ENCODE measurements around the gene EP400. TPM values are rescaled to one million over a fixed set of nuclear protein-coding genes. Genes with fewer than 3 reads are reported as not detected.

EP400 gene
- total RNA-seq, 1 experiment from 2014 or later = 6.0 TPM

DNA sequence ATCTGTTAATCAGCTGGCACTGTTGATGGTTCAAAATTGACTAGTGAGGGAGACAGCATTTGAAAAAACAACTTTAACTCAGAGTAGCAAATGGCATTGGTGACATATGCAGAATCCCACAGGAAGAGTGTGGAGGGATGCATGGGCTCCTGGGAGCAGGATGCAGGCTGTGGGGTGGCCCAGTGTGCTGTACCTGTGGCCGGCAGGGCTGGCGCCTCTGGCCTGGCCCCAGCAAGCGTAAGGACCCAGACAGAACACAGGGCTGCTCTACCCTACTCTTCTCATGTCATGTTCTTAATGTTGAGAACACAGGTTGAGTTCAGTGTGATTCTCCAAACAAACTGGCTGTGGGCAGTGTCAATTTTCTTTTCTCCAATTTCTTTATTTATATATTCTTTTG lies 160.9 kb downstream of the EP400 start:
- H3K4me3 ChIP-seq = no peak overlapping the region
- peaks cover 77% of the 10 kb centered on the region for H3K36me3 ChIP-seq
- H3K9me3 ChIP-seq = no peaks in the 10 kb centered on the region
- no peak for DNase-seq
- no peaks in the 10 kb centered on the region for H3K27me3 ChIP-seq

DNA sequence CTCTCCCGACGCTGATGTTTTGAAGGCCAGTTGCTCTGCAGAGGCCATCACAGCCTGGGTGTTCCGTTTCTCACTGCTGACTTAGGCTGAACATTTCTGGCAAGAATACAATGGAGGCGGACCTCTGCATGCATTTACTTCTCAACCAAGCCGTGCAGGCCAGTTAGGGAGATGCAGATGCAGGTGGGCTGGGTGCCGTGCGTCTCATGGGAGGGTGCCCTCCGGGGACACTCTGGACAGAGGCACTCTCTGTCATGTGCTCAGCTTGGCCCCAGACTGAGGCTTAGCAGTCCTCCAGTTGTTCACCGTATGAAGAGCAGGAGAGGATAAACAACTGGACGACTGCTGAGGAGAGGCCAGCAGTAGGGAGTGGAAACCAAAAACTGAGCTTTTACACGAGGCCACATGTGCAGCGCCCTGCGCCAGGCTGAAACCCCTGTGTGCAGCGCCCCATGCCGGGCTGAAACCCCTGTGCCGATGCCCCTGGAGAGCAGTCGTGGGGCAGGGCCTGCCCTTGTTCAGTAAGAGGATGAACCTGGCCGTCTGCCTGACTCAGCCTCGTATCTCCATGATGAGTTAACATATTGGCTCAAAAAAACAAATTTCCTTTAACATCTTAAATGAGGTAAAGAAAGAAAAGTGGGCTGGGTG lies 162.0 kb downstream of the EP400 start:
- H3K9me3 ChIP-seq = no peaks in the 10 kb centered on the region
- DNase-seq = no peak
- H3K36me3 ChIP-seq = peaks cover 77% of the 10 kb centered on the region
- no peak overlapping the region for H3K4me3 ChIP-seq
- H3K27me3 ChIP-seq = no peaks in the 10 kb centered on the region

DNA sequence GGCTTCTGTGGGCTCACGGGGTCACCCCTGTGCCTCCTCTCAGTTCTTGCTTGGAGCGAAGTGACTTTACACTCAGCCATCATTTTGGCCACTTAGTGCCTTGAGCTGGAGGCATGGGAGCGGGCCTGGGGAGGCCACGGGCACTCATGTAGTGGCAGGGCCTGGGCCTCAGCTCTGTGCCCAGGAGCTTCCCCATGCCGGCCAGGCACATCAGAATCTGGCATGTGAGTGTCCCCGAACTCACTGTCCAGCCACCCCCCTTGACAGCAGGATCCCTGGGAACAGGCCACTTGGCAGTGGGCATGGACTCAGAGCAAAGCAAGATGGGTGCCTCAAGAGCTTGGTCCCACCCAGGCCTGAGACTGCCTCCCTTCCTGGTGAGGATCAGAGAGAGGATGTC lies 164.9 kb downstream of the EP400 start:
- no peak for DNase-seq
- Histone ChIP-seq H3K4me3 (no peak overlapping the region), H3K9me3 (no peaks in the 10 kb centered on the region), H3K27me3 (no peaks in the 10 kb centered on the region), H3K36me3 (peaks cover 82% of the 10 kb centered on the region)

DNA sequence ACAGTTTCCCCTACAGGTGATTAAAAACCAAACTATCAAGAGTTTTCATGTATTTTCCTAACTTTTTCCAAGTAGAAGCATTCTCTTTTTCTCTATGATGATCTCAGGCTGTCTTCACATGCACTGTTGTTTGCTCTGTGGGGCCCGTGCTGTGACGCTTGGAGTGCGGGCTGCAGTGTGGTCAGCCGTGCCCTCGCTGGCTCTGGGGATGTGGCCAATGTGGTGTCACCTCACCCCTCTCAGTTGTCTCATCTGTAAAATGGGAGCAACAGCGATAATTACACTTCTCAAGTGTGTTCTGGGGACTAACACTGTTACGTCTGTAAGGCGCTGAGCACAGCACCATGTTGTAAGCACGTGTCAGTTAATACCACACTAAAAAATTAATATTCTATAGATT lies 165.8 kb downstream of the EP400 start:
- H3K4me3 ChIP-seq = no peak overlapping the region
- no peaks in the 10 kb centered on the region for H3K27me3 ChIP-seq
- H3K36me3 ChIP-seq = peaks cover 84% of the 10 kb centered on the region
- H3K9me3 ChIP-seq = no peaks in the 10 kb centered on the region
- no peak for DNase-seq

DNA sequence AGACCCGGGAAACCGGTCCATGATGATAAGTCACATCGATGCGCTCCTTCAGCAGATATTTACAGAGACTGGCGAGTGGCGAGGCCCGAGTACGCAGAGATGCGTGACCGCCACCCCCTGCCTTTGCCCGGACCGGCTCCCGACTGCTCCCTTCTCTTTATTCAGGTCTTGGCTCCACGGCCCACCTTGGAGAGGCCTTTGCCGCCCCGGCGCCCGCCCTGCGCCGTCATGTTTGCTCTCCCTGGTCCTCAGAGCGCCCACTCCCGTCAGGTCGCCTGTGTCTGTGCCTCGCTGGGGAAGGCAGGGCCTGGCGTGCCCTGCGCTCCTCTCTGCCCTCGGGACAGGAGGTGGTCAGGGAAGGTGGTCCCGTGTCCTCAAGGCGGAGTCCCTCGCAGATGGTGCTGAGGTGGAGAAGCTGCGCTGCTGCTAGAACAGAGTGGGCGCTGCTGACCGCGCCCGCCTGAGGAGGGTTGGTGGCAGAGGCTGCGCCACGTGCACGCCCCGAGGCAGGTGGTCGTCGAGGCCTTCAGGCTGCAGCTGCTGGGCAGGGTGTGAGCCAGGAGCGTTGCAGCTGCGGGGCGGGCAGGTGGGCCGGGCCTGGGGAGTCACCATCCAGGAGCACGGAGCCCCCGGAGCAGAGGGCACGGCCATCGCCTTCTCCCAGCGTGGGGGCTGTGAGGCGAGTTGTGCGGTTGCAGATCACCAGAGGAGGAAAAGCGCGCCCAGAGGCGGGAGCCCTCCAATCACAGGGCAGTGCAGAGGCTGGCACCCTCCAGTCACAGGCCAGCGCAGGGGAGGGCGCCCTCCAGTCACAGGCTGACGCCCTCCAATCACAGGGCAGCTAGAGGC lies 167.2 kb downstream of the EP400 start:
- Histone ChIP-seq H3K9me3 (no peaks in the 10 kb centered on the region), H3K4me3 (no peak overlapping the region), H3K36me3 (peaks cover 82% of the 10 kb centered on the region), H3K27me3 (no peaks in the 10 kb centered on the region)
- no peak for DNase-seq

DNA sequence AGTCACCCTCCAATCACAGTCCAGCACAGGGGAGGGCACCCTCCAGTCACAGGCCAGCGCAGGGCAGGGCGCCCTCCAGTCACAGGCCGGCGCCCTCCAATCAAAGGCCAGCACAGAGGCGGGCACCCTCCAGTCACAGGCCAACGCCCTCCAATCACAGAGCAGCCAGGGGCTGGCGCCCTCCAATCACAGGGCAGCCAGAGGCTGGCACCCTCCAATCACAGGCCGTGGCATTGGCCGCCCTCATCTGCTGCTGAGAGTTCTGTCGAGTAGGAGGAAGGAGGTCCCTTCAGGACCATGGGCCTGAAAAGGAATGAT lies 167.8 kb downstream of the EP400 start:
- Histone ChIP-seq H3K4me3 (no peak overlapping the region), H3K36me3 (peaks cover 85% of the 10 kb centered on the region), H3K9me3 (no peaks in the 10 kb centered on the region), H3K27me3 (no peaks in the 10 kb centered on the region)
- DNase-seq = no peak

DNA sequence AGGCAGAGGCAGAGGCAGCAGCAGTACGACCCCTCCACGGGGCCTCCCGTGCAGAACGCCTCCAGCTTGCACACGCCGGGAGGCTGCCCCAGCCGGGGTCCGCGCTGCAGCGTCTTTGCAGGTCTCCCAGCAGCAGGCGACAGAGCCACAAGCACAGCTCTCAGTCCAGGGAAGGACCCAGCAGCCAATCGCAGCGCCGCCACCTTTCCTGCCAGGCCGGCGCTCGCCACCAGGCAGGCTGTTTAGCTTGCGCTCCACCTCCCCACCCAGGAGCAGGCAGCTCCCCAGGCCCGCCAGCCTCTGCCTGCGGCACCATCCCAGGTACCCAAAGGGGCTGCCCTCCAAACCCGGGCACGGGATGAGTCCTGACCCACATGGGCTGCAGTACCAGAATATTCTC lies 169.1 kb downstream of the EP400 start:
- no peak for DNase-seq
- Histone ChIP-seq H3K4me3 (no peak overlapping the region), H3K36me3 (peaks cover 90% of the 10 kb centered on the region), H3K27me3 (no peaks in the 10 kb centered on the region), H3K9me3 (peaks cover 2% of the 10 kb centered on the region; the same call in 1 of the 2 replicates)

DNA sequence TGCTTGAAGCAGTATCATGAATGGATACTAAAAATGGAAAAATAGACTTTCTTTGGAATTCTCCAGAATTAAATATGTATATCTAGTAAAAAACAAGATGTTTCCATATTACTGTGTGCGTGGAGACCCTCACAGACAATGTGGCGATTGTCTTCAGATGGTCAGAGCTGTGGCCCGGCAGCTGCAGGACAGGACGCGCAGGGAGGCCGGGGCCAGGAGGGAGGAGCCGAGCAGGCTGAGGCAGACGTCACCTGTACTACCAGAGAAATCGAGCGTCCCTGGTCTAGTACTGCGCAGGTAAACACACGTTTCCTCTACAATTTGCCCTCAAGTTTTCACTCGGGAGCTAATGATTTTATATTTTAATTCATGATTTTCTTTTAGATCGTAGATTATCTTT lies 171.5 kb downstream of the EP400 start:
- Histone ChIP-seq H3K27me3 (no peaks in the 10 kb centered on the region), H3K36me3 (peaks cover 89% of the 10 kb centered on the region), H3K9me3 (peaks cover 2% of the 10 kb centered on the region; the same call in 1 of the 2 replicates), H3K4me3 (no peak overlapping the region)
- DNase-seq = no peak

DNA sequence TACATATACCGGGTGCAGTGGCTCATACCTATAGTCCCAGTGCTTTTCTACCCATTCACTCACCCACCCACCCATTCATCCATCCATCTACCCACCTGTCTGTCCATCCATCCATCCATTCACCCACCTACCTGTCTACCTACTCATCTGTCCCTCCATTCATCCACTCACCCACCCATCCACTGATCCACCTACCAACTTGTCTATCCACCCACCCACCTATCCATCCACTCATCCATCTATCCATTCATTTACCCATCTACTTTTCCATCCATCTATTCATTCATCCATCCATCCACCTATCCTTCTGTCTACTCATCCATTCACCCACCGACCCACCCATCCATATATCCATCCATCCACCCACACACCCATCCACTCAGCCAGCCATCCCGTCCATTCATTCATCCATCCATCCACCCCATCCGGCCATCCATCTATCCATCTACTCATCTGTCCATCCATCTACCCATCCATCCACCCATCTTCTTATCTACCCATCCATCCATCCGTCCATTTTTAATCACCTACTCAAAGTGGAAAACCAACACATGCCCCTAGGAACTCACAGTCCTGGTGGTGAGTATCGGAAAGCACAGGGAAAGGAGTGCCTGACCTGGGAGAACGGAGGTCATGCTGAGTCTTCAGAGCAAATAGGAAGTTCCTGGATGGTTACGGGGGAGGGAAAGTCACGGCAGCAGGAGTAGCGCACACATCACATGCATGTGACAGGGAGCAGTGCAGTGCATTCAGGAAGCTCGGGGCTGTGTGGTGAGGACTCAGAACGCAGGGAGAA lies 174.4 kb downstream of the EP400 start:
- Histone ChIP-seq H3K36me3 (peaks cover 92% of the 10 kb centered on the region), H3K4me3 (no peak overlapping the region), H3K27me3 (no peaks in the 10 kb centered on the region), H3K9me3 (peaks cover 2% of the 10 kb centered on the region; the same call in 1 of the 2 replicates)
- DNase-seq = no peak

DNA sequence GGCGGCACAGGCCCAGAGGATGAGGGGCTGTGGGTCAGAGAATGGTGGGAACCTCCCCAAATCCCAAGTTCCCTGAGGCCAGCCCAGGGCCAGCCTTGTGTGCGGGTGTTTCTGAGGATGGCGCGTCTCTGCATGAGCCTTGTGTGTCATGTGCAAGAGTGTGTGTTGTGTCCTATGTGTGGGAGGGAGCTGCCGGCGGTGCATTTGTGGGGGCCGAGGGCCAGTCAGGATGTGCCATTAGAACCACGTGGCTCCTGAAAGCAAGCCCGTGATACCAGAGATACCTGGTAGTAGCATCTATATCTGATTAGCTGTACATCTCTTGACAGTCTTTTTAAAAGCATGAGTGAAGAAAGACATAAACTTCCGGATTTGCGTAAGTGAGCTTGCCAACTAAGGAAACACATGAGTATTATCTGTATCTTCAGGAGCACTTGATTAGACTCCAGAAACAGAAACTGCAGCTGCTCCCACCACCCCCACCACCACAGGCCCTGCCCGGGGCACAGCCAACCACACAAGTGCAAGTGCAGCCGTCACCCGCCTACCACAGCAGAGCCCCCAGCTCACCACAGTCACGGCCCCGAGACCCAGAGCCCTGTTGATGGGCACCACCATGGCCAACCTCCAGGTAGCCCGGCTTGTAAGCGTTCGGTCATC lies 175.2 kb downstream of the EP400 start:
- no peak overlapping the region for H3K4me3 ChIP-seq
- peaks cover 2% of the 10 kb centered on the region; the same call in 1 of the 2 replicates for H3K9me3 ChIP-seq
- no peak for DNase-seq
- peaks cover 89% of the 10 kb centered on the region for H3K36me3 ChIP-seq
- no peaks in the 10 kb centered on the region for H3K27me3 ChIP-seq

DNA sequence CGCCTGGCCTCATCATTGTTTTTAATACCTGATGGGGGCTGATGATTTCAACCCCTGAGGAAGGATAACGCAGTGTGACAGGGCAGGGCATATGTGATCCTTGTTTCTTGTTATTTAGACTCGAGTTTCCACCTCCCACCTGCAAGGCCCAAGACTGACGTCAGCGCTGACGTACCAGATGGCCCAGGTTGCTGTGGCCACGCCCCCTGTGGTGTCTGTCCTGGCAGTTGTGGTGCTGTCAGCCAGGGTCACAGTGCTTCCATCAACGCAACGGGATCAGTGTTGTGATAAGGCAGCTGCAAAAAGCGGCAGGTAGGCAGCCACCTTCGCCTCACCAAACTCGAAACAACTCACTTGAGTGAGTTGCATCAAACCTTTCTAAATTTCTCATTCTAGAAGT lies 176.0 kb downstream of the EP400 start:
- H3K27me3 ChIP-seq = no peaks in the 10 kb centered on the region
- peaks cover 2% of the 10 kb centered on the region; the same call in 1 of the 2 replicates for H3K9me3 ChIP-seq
- no peak overlapping the region for H3K4me3 ChIP-seq
- peaks cover 81% of the 10 kb centered on the region for H3K36me3 ChIP-seq
- DNase-seq = no peak

DNA sequence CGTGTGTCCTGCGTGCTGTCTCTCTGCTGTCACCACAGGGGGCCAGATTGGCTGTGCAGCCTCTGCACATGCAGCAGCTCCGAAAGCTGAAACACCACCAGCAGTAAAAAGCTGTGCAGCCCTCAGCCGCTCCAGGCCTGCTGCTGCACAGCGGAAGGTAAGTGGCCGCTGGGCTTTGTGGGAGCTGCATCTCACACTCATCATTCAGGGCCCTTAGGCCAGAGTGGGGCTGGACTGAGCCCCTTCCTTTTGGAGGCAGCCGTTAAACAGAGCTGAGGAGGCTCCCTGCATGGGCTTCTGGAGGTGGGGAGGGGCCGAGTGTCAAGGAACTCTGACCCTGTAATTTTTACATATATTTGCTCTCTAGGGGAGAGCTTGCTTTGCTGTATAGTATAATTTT lies 177.3 kb downstream of the EP400 start:
- H3K9me3 ChIP-seq = peaks cover 2% of the 10 kb centered on the region; the same call in 1 of the 2 replicates
- no peak overlapping the region for H3K4me3 ChIP-seq
- no peak for DNase-seq
- H3K36me3 ChIP-seq = peaks cover 70% of the 10 kb centered on the region
- no peaks in the 10 kb centered on the region for H3K27me3 ChIP-seq

DNA sequence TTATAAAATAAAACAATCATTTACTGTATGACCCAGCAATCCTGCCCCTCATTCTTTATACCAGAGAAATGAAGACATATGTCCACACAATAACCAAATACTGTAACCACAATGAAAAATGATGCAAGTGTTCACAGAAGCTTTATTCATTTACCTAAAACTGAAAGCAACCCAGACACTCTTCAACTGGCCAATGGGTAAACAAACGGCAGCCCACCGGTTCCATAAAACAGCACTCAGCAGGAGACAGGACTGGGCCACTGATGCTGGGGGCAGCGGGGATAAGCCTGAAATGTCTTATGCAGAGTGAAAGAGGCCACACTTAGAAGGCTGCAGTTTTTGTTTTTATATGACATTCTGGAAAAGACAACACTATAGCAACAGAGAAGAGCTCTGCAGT lies 179.3 kb downstream of the EP400 start:
- DNase-seq = no peak
- Histone ChIP-seq H3K36me3 (peaks cover 50% of the 10 kb centered on the region), H3K27me3 (no peaks in the 10 kb centered on the region), H3K9me3 (no peaks in the 10 kb centered on the region), H3K4me3 (no peak overlapping the region)

DNA sequence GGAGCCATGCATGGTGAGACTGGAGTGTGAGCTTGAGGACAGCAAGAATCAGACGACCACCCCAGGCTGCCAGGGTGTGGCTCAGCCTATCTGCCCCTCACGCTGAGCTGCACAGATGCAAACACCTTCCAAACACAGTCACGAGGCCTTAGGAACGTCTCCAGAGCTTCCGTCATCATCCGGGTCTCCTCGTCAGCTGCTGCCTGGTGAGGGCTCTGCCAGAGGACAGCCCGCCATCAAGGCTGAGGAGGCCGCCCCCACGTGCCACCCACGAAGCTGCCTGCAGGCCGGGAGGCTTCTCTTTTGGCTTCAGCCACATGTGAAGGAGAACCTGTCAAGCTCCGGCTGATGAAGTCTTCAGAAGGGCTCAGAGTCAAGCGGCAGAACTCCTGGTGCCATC lies 180.9 kb downstream of the EP400 start:
- Histone ChIP-seq H3K9me3 (no peaks in the 10 kb centered on the region), H3K27me3 (no peaks in the 10 kb centered on the region), H3K4me3 (no peak overlapping the region), H3K36me3 (peaks cover 34% of the 10 kb centered on the region)
- no peak for DNase-seq

Data from MG63 (cell line).